Head of caudate nucleus (tissue), 42 donors: ENCODE data around the gene OR2M2.

Source experiments
- DNase-seq, 42 donors: peaks; one replicate each; pipeline versions ENCODE4 v3.0.0 to v3.0.0-alpha.2; 2020 to 2021; ENCODE audit warnings: mixed read lengths in 7 of 42
- intact Hi-C: fragments of 100-400 bp; cut with DNase I; formaldehyde crosslinking; loops from one replicate; pipeline ENCODE4 v1.15.0; 2022

Gene OR2M2

GRCh38 chr1:248174521-248174920, at the start of gene OR2M2:
Gene OR2M2 (plus strand): TSS chr1:248174821. CDS start chr1:248179986, 5,165 bp downstream.
- intact Hi-C loops = no loop called here

DNA sequence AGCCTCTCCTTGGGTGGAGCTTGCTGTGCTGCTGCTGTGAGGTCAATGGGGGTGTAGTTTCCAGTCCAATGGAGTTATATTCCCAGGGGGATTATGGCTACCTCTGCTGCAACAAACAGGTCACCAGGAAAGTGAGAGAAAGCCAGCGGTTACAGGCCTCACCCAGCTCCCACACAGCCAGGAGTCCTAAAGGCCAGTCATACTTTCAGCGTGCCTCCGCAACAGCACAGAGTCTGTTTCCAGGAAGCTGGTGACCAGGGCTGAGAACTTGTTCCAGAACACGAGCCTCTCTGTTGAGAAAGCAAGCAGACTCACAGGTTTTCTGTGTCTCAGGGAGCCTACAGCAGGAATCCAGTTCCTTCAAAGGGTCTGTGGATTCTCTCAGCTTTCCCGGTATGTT, 47.0 kb upstream of the OR2M2 start:
- intact Hi-C loops = no loop called here
- DNase-seq = no peak

More at GRCh38 chr1:248174521-248174920, at the start of gene OR2M2:
- no peak for DNase-seq

- intact Hi-C loops = no loop called here
- peak in 1 of 42 donors; percentile 37 for DNase-seq
These were observed 37.8 kb upstream of the OR2M2 start for GRCh38 chr1:248136811-248137210.

- intact Hi-C loops = no loop called here
- no peak for DNase-seq
These were observed 33.8 kb upstream of the OR2M2 start for GRCh38 chr1:248140846-248141245.

DNA sequence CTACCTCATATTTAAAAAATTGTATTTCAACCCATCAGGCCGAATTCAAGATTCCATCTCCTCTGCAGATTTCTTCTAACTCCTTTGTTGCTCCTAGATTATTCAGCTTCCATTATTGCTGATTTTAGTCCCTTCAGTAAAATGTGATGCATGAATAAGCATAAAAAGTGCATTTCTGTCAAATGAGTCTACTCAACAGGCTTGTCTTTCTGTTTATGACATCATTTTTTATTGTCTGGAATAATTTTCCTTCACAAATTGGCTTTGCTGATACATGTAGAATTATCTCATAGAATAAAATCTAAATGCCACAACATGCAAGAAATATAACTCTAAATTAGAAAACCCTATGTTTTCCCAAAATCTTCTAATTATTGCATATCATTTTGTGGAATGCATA, 31.3 kb upstream of the OR2M2 start:
- DNase-seq = no peak
- intact Hi-C loops = no loop called here

DNA sequence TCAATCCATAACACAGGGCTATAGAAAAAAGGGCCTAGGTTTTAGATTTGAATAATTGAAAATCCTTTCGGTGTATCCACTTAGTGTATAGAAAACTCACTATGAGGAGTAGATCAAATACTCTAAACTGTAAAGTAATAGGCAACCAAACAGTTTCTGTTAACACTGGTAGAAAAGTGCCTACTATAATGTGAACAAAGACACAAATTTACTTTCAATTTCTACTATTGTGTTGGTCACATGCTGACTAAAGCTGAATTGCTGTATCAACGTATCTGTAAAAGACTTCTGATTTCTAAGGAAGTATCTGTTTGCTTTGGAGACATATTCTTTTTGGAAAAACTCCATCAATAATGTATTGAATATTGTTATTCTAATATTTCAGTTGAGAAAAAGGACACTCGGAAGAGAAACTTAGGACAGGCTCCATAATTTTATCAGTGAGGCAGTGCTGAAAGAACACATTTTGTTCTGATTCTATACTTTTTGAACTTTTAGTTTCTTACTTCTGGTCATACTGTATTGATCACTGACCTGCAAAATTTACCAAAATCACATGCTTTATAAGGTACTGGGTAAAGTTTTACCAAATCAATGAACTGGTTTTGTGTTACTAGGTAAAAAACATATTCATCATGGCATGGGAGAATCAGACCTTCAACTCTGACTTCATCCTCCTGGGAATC, 30.0 kb upstream of the OR2M2 start, which contains the start of gene OR2M5:
Gene OR2M5 (plus strand): TSS at position 636 of the 686 bp plus-strand sequence. CDS start 0 bp downstream, at position 636.
- DNase-seq = no peak
- intact Hi-C loops = no loop called here

DNA sequence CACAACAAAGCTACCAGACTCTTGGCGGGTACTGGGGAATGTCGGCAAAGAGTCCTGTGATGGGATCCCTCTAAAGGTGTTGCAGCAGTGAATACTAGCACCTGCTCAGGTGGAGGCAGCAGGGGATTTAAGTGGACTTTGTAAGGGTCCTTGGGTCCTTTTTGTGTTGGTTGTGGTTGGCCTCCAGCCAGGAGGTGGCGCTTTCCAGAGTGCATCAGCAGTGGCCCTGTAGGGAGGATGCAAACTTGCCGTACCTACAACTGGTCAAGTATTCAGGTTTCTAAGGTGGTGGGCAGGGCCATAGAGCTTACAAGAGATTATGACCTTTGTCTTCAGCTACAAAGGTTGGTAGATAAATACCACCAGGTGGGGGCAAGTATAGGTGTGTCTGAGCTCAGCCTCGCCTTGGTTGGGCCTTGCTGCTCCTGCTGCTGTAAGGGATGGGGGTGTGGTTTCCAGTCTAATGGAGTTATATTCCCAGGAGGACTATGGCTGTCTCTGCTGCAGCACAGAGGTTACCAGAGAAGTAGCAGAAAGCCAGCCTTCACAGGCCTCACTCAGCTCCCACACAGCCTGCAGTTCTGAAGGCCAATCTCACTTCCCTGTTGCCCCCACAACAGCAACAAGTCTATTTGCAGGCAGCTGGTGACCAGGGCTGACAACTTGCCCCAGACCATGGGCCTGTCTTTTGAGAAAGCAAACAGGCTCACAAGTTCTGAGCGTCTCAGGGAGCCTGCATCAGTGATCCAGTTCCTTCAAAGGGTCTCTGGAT, 22.4 kb upstream of the OR2M2 start:
- intact Hi-C loops = no loop called here

GRCh38 chr1:248155927-248156326, 18.7 kb upstream of the OR2M2 start:
- intact Hi-C loops = no loop called here
- no peak for DNase-seq

More for the DNA sequence above, 22.4 kb upstream of the OR2M2 start:
- no peak for DNase-seq

DNA sequence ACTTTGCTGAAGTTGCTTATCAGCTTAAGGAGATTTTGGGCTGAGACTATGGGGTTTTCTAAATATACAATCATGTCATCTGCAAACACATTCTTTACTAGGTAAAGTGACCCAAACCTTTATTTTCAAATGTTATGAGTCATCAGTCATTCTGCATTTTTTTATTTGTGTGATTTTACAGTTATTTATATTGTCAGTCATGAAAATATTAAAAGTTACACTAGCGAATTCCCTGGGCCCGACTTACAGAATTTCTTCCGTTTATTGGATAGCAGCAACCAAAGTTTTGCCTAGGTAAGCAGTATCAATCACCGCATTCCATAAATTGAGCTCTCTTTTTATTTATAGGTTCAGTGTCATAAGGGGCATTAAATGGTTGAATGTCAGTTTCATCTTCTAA, 15.9 kb upstream of the OR2M2 start:
- DNase-seq = no peak
- intact Hi-C loops = no loop called here

- DNase-seq = no peak
- intact Hi-C loops = no loop called here
These were observed 10.6 kb upstream of the OR2M2 start for GRCh38 chr1:248164031-248164430.

GRCh38 chr1:248165186-248165585, 9.4 kb upstream of the OR2M2 start:
- DNase-seq = no peak
- intact Hi-C loops = no loop called here

GRCh38 chr1:248183996-248184395, 9.4 kb downstream of the OR2M2 start:
- DNase-seq = no peak
- intact Hi-C loops = no loop called here

- no peak for DNase-seq
- intact Hi-C loops = no loop called here
These were observed 12.7 kb downstream of the OR2M2 start for GRCh38 chr1:248187363-248187762.

GRCh38 chr1:248189026-248189425, 14.4 kb downstream of the OR2M2 start:
- intact Hi-C loops = no loop called here
- DNase-seq = no peak

- DNase-seq = no peak
- intact Hi-C loops = no loop called here
These were observed 19.5 kb downstream of the OR2M2 start for GRCh38 chr1:248194117-248194516.

- intact Hi-C loops = no loop called here
- no peak for DNase-seq
These were observed 22.3 kb downstream of the OR2M2 start, which contains the start of gene OR2M3 for GRCh38 chr1:248196965-248197364. Gene OR2M3 (plus strand): TSS chr1:248197265. CDS start chr1:248203068, 5,803 bp downstream.

DNA sequence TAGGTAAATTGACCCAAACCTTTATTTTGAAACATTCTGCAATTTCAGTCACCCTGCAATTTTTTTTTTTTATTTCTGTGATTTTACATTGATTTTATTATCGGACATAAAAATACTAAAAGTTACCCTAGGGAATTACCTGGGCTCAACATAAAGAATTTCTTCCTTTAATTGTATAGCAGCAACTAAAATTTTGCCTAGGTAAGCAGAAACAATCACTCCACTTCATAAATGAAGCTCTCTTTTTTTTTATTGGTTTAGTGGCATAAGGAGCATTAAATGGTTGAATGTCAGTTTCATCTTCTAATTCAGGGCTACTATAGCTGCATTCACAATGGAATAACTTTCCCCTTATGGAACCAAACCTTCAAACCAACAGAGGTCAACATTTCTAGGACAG, 41.3 kb downstream of the OR2M2 start:
- intact Hi-C loops = no loop called here
- no peak for DNase-seq

GRCh38 chr1:248225537-248225936, 50.9 kb downstream of the OR2M2 start:
- intact Hi-C loops = no loop called here
- no peak for DNase-seq

DNA sequence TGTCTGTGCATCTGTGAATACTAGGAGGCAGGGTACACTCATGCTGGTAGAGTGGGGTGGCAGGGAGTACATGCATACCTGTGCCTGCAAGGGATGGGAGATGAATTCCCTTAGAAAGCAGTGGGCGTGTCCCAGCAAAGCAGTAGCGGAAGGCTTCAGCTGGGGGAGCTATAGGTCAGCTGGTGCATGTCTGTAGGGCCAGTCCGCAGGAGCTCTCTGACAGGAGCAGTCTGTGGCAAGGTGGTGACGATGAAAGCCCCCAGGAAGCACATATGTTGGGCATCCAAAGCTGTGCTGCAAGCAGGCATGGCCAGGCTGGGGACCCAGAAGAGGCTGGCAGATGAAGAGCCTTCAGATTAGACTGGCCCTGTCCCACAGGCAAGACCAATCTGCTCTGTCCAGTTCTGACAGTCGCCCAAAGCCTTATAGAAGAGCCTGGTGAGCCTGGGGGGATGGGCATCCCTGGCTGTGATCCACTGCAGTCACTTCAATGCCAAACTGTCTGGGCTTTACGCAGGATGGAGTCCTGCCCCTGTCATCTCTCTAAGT, 54.8 kb downstream of the OR2M2 start:
- DNase-seq = peak in 1 of 42 donors; percentile 15
- intact Hi-C loops = no loop called here
